BJ (cell line): ENCODE data around the gene GPR78. TPM values are rescaled to one million over a fixed set of nuclear protein-coding genes. Genes with fewer than 3 reads are reported as not detected.

Experiments
- CTCF ChIA-PET: fragments of 350-600 bp; formaldehyde crosslinking; extraction: SDS; loops from one replicate; lab custom pipeline; 2021; ENCODE audit warnings: antibody characterized with exemption, inconsistent platforms; lab: Yijun Ruan, JAX
- POLR2A ChIA-PET: fragments of 300-600 bp; sonication (Branson Sonifier 250); formaldehyde crosslinking; extraction: SDS; loops from one replicate; lab custom pipeline; 2021; ENCODE audit warnings: antibody characterized with exemption; lab: Charles Lee
- DNase-seq: peaks from one replicate; pipeline ENCODE4 v3.0.0-alpha.2; 2011; ENCODE audit warnings: low read depth
- H3K27me3 ChIP-seq: 2 replicates; pipeline ENCODE4 v1.6.0; 2011; ENCODE audit warnings: low read length; ENCODE audit not compliant: control insufficient read depth, insufficient read depth
- H3K36me3 ChIP-seq: 2 replicates; pipeline ENCODE4 v1.5.1; 2011; ENCODE audit warnings: low read length; ENCODE audit not compliant: control insufficient read depth, insufficient read depth
- H3K4me3 ChIP-seq: 2 replicates; pipeline ENCODE4 v1.5.1; 2011; ENCODE audit warnings: low read depth, mild to moderate bottlenecking, control low read depth, low read length
- polyA plus RNA-seq: library from polyadenylated mRNA; depleted of rRNA; stranded (reverse); fragments of >200 nt; gene quantifications from 2 replicates; pipeline ENCODE4 v1.2.3, GENCODE V29; 2011
- TF ChIP-seq, protein P1 (sequence below): IDR thresholded peaks from 2 replicates; pipeline ENCODE4 v1.5.1; 2011; ENCODE audit warnings: low read depth, mild to moderate bottlenecking, control low read depth, inconsistent platforms, low read length, moderate library complexity; ENCODE audit not compliant: insufficient read depth

Gene GPR78
- polyA plus RNA-seq, 1 experiment, result 0.82 TPM

- H3K27me3 ChIP-seq, result 0 out of 2 replicates have a peak, but pooled peaks cover 2% of the 10 kb centered on the region
- no peak overlapping the region for H3K4me3 ChIP-seq
- DNase-seq, result no peak
- ChIA-PET POLR2A (interaction anchor here (0.5 kb wide), 1 partner anchor 13 kb away, joined by 6 read pairs; no protein-coding TSS in a partner anchor), CTCF (no interaction called here)
- no peaks in the 10 kb centered on the region for H3K36me3 ChIP-seq
- TF ChIP-seq, protein P1, sequence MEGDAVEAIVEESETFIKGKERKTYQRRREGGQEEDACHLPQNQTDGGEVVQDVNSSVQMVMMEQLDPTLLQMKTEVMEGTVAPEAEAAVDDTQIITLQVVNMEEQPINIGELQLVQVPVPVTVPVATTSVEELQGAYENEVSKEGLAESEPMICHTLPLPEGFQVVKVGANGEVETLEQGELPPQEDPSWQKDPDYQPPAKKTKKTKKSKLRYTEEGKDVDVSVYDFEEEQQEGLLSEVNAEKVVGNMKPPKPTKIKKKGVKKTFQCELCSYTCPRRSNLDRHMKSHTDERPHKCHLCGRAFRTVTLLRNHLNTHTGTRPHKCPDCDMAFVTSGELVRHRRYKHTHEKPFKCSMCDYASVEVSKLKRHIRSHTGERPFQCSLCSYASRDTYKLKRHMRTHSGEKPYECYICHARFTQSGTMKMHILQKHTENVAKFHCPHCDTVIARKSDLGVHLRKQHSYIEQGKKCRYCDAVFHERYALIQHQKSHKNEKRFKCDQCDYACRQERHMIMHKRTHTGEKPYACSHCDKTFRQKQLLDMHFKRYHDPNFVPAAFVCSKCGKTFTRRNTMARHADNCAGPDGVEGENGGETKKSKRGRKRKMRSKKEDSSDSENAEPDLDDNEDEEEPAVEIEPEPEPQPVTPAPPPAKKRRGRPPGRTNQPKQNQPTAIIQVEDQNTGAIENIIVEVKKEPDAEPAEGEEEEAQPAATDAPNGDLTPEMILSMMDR, result no peak
Observed at GRCh38 chr4:8543623-8544022, 36.6 kb upstream of the GPR78 start.

DNA sequence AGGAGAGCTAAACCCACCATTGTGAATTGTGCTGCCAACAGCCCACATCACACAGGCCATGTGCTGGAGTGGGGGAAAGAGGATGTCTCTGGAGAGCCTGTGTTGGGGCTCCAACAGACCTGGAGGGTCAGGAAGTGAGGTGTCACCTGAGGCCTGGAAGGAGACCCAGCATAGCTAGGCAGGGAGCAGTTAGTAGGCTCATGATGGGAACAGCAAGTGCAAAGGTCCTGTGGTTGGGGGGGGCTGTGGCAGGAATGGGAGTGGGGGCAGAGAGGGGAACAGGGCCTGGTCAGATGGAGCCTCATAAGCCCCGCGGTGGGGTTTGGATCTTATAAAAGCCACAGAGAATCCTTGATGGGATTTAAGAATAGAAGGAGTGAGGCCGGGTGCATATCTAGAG is 35.9 kb upstream of the GPR78 start:
- DNase-seq, result no peak
- H3K36me3 ChIP-seq, result no peaks in the 10 kb centered on the region
- TF ChIP-seq, protein P1, result no peak
- ChIA-PET POLR2A (no interaction called here), CTCF (no interaction called here)
- H3K27me3 ChIP-seq, result 0 out of 2 replicates have a peak, but pooled peaks cover 2% of the 10 kb centered on the region
- no peak overlapping the region for H3K4me3 ChIP-seq

DNA sequence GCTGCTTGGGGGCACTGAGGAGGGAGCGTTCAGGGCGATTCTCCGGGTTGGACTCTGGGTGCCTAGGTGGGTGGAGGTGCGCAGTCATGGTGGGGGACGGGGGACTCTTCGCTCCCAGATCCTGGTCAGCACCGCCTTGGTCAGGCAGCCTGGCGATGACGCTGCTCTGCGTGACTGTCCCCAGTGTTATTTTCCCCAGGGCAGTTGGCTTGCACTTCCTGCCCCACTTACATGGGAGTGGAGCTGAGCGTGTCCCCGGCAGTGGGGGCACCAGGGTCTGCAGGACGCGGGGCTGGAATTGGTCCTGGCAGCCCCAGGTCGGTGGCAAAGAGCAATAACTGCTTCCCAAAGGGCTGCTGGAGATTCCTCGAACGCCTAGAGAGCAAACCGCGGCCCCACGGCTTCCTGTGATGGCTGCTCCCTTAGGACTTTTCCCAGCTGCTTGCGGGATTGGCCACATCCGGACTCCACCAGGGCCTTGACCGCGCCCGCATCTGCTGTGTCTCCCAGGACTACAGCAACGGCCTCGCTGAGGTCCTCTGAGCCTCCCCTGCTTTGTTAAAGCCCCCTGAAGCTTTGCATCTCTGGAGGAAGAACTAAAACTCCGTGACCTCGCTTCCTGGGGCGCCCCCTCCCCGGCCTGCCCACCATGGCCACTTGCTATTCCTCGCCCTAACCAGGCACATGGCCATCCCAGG is 35.3 kb upstream of the GPR78 start:
- Histone ChIP-seq H3K4me3 (no peak overlapping the region), H3K36me3 (no peaks in the 10 kb centered on the region), H3K27me3 (0 out of 2 replicates have a peak, but pooled peaks cover 2% of the 10 kb centered on the region)
- ChIA-PET CTCF (no interaction called here), POLR2A (no interaction called here)
- TF ChIP-seq, protein P1, result no peak
- no peak for DNase-seq

DNA sequence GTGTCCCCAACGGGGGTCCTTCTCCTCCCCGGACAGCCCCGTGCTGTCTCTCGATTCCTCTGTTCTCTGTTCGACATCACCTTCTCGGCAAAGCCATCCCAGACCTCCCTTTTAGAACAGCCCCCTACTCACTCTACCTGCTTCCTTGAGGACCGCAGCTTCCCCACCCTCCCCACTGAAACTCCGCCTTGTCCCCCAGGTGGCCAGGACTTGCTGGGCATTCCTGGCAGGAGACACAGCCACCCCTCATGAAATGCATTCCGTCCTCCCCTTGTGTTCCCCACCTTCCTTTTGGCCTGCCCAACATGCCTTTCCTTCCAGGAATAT is 34.8 kb upstream of the GPR78 start:
- H3K36me3 ChIP-seq, result no peaks in the 10 kb centered on the region
- ChIA-PET POLR2A (no interaction called here), CTCF (no interaction called here)
- DNase-seq, result no peak
- TF ChIP-seq, protein P1, result no peak
- H3K4me3 ChIP-seq, result no peak overlapping the region
- H3K27me3 ChIP-seq, result 0 out of 2 replicates have a peak, but pooled peaks cover 2% of the 10 kb centered on the region

DNA sequence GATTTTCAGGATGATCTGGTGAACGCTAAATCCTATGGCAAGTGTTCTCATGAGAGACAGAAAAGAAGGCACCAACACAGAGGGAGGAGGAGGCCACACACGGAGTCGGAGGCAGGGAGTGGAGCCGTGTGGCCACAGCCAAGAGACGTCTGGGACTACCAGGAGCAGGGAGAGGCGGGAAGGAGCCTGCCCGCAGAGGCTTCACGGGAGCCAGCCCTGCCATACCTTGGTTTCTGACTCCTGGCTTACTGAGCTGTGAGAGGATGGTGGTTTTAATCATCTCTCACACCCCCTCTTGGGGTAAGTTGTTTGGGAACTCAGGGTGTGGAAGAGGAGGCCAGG is 33.5 kb upstream of the GPR78 start:
- 0 out of 2 replicates have a peak, but pooled peaks cover 2% of the 10 kb centered on the region for H3K27me3 ChIP-seq
- TF ChIP-seq, protein P1, result no peak
- no peak for DNase-seq
- no peak overlapping the region for H3K4me3 ChIP-seq
- ChIA-PET CTCF (interaction anchor here (0.6 to 1.5 kb wide), 2 partner anchors 14 to 74 kb away, joined by 3 to 7 read pairs; no protein-coding TSS in a partner anchor), POLR2A (no interaction called here)
- no peaks in the 10 kb centered on the region for H3K36me3 ChIP-seq
